Thyroid gland (tissue), 4 donors: ENCODE measurements around the gene SLC8A2.

Experiments used
- CTCF ChIP-seq, 6 experiments: fragments of 200-600 bp in 3 of 6; fragments of 450-650 bp in 3 of 6; sonication (generic) in 3 of 6; IDR thresholded peaks; one replicate each; pipeline ENCODE4 v1.5.1; 2016 to 2019; ENCODE audit warnings: antibody characterized with exemption in 6 of 6, mild to moderate bottlenecking in 2 of 6, inconsistent platforms in 1 of 6, moderate library complexity in 1 of 6
- POLR2A ChIP-seq, 2 donors: fragments of 450-650 bp; IDR thresholded peaks; one replicate each; pipeline ENCODE4 v1.6.1; 2017; ENCODE audit warnings: antibody characterized with exemption in 2 of 2, mild to moderate bottlenecking in 2 of 2, moderate library complexity in 1 of 2

- TF ChIP-seq CTCF (IDR thresholded peaks at IDR 0.05) (no peak), POLR2A (IDR thresholded peaks at IDR 0.05) (no peak)
Measured at GRCh38 chr19:47503826-47504150, 32.1 kb upstream of the SLC8A2 start.
